H1 (cell line): Measurements from ENCODE around the gene P2RY13. TPM values are rescaled to one million over a fixed set of nuclear protein-coding genes. Genes with fewer than 3 reads are reported as not detected.
A peak's percentile ranks its signal among the peaks of the same experiment; 100 is the strongest.

Source experiments
- CTCF ChIA-PET: fragments of 300-600 bp; sonication (Branson Sonifier 250); formaldehyde crosslinking; loops from one replicate; lab custom pipeline; 2021; ENCODE audit not compliant: partially characterized antibody; lab: Charles Lee
- POLR2A ChIA-PET: fragments of 300-600 bp; sonication (Branson Sonifier 250); formaldehyde crosslinking; loops from one replicate; lab custom pipeline; 2021; ENCODE audit warnings: inconsistent platforms; ENCODE audit not compliant: partially characterized antibody; lab: Charles Lee
- DNase-seq, 2 experiments: peaks; one replicate each; pipeline versions ENCODE4 v3.0.0 to v3.0.0-alpha.2; 2010 to 2022; ENCODE audit warnings: low spot score in 2 of 2, low read depth in 1 of 2, mixed read lengths in 1 of 2
- FAIRE-seq: peaks from 2 replicates; lab custom pipeline; 2011; peaks lifted over from hg19 to GRCh38; lab: Jason Lieb, UNC
- H2AFZ ChIP-seq: 2 replicates; pipeline ENCODE4 v1.8.1; 2012; ENCODE audit warnings: low read length, inconsistent platforms
- H2AK5ac ChIP-seq: 2 replicates; pipeline ENCODE4 v1.6.1; 2013; ENCODE audit warnings: low read depth, low read length
- H2BK120ac ChIP-seq: replicated peaks from 2 replicates; pipeline ENCODE3; 2013; ENCODE audit warnings: low read depth, low read length, inconsistent platforms
- H2BK12ac ChIP-seq: 2 replicates; pipeline ENCODE4 v1.6.1; 2013; ENCODE audit warnings: low read depth, low read length
- H2BK15ac ChIP-seq: 2 replicates; pipeline ENCODE4 v1.6.1; 2013; ENCODE audit warnings: low read length
- H2BK20ac ChIP-seq: 2 replicates; pipeline ENCODE4 v1.6.1; 2013; ENCODE audit warnings: low read length
- H2BK5ac ChIP-seq: 2 replicates; pipeline ENCODE4 v1.6.1; 2013; ENCODE audit warnings: low read depth, low read length
- H3K14ac ChIP-seq: 2 replicates; pipeline ENCODE4 v1.6.1; 2013; ENCODE audit warnings: inconsistent platforms; ENCODE audit not compliant: insufficient read length
- H3K18ac ChIP-seq: 2 replicates; pipeline ENCODE4 v1.6.1; 2013; ENCODE audit warnings: low read length; ENCODE audit errors: extremely low read depth
- H3K23ac ChIP-seq: 2 replicates; pipeline ENCODE4 v1.6.1; 2013; ENCODE audit warnings: inconsistent platforms; ENCODE audit not compliant: insufficient read length
- H3K23me2 ChIP-seq: 2 replicates; pipeline ENCODE4 v1.6.1; 2013; ENCODE audit warnings: low read depth, low read length
- H3K27ac ChIP-seq: 2 replicates; pipeline ENCODE4 v1.6.1; 2011; ENCODE audit warnings: low read depth, low read length, inconsistent platforms
- H3K27me3 ChIP-seq, 4 experiments: replicated peaks in 1 of 4; 1 replicate in 1 of 4; 2 replicates in 3 of 4; pipeline versions ENCODE4 v1.6.1 to v1.8.1; 2011 to 2013; ENCODE audit warnings: low read length in 3 of 4, mild to moderate bottlenecking in 3 of 4, inconsistent platforms in 2 of 4, mixed read lengths in 2 of 4, moderate library complexity in 1 of 4; ENCODE audit not compliant: control insufficient read depth in 3 of 4, insufficient read depth in 3 of 4; ENCODE audit errors: extremely low read depth in 1 of 4
- H3K36me3 ChIP-seq, 4 experiments: 2 replicates each; pipeline versions ENCODE4 v1.6.1 to v1.8.1; 2011 to 2013; ENCODE audit warnings: mild to moderate bottlenecking in 4 of 4, low read length in 3 of 4, moderate library complexity in 2 of 4, control low read depth in 1 of 4, inconsistent platforms in 1 of 4; ENCODE audit not compliant: insufficient read depth in 4 of 4, control insufficient read depth in 2 of 4
- H3K4ac ChIP-seq: replicated peaks from 2 replicates; pipeline ENCODE3; 2013; ENCODE audit warnings: low read length, low read depth, mixed read lengths, inconsistent platforms; ENCODE audit not compliant: insufficient read length
- H3K4me1 ChIP-seq, 4 experiments: replicated peaks in 1 of 4; 1 replicate in 1 of 4; 2 replicates in 3 of 4; pipeline versions ENCODE4 v1.6.1 to v1.8.1; 2011 to 2013; ENCODE audit warnings: low read length in 3 of 4, inconsistent platforms in 2 of 4, mixed read lengths in 1 of 4; ENCODE audit not compliant: insufficient read depth in 4 of 4, control insufficient read depth in 3 of 4
- H3K4me2 ChIP-seq, 2 experiments: 2 replicates each; pipeline versions ENCODE4 v1.6.1 to v1.8.1; 2011 to 2013; ENCODE audit warnings: low read depth in 2 of 2, low read length in 2 of 2, control low read depth in 1 of 2, inconsistent platforms in 1 of 2, mild to moderate bottlenecking in 1 of 2; ENCODE audit not compliant: insufficient read depth in 1 of 2
- H3K4me3 ChIP-seq, 4 experiments: fragments of 200-600, 300-600 bp in 1 of 4; sonication (generic), shearing (Covaris generic), sonication (Bioruptor Twin) in 1 of 4; 2 replicates each; pipeline versions ENCODE4 v1.5.1 to v1.8.1; 2011 to 2016; ENCODE audit warnings: low read length in 4 of 4, low read depth in 3 of 4, control low read depth in 2 of 4, inconsistent platforms in 2 of 4, mild to moderate bottlenecking in 2 of 4, mixed read lengths in 1 of 4, moderate library complexity in 1 of 4; ENCODE audit not compliant: insufficient read depth in 2 of 4; ENCODE audit errors: extremely low read depth in 1 of 4
- H3K56ac ChIP-seq: replicated peaks from 2 replicates; pipeline ENCODE3; 2013; ENCODE audit warnings: low read depth, mild to moderate bottlenecking, mixed read lengths, low read length, inconsistent platforms; ENCODE audit not compliant: insufficient read length
- H3K79me1 ChIP-seq: 2 replicates; pipeline ENCODE4 v1.6.1; 2013; ENCODE audit warnings: low read depth, low read length, control low read depth
- H3K79me2 ChIP-seq, 2 experiments: 2 replicates each; pipeline versions ENCODE4 v1.6.1 to v1.8.1; 2012 to 2013; ENCODE audit warnings: low read length in 2 of 2, mild to moderate bottlenecking in 2 of 2, inconsistent platforms in 1 of 2; ENCODE audit not compliant: insufficient read depth in 2 of 2, control insufficient read depth in 1 of 2
- H3K9ac ChIP-seq, 4 experiments: replicated peaks in 1 of 4; 1 replicate in 1 of 4; 2 replicates in 3 of 4; pipeline versions ENCODE4 v1.6.1 to v1.8.1; 2011 to 2013; ENCODE audit warnings: low read depth in 3 of 4, low read length in 3 of 4, control low read depth in 2 of 4, mild to moderate bottlenecking in 2 of 4, moderate library complexity in 2 of 4, inconsistent platforms in 1 of 4; ENCODE audit errors: extremely low read depth in 1 of 4
- H3K9me3 ChIP-seq, 2 experiments: 2 replicates each; pipeline versions ENCODE4 v1.6.1 to v1.8.1; 2012 to 2013; ENCODE audit warnings: mild to moderate bottlenecking in 2 of 2, moderate library complexity in 2 of 2, control low read depth in 1 of 2, inconsistent platforms in 1 of 2, low read depth in 1 of 2, low read length in 1 of 2, mixed read lengths in 1 of 2; ENCODE audit not compliant: insufficient read depth in 2 of 2
- H4K20me1 ChIP-seq, 2 experiments: replicated peaks in 1 of 2; 2 replicates each; pipeline versions ENCODE3 to v1.8.1; 2011 to 2013; ENCODE audit warnings: inconsistent platforms in 2 of 2, low read length in 2 of 2, mild to moderate bottlenecking in 1 of 2; ENCODE audit not compliant: insufficient read depth in 2 of 2, control insufficient read depth in 1 of 2
- H4K5ac ChIP-seq: 2 replicates; pipeline ENCODE4 v1.6.1; 2013; ENCODE audit warnings: low read length, low read depth, mixed read lengths, inconsistent platforms; ENCODE audit not compliant: insufficient read length
- H4K8ac ChIP-seq: 2 replicates; pipeline ENCODE4 v1.8.0; 2013; ENCODE audit warnings: mild to moderate bottlenecking, moderate library complexity, low read length, inconsistent platforms; ENCODE audit not compliant: insufficient read depth; ENCODE audit errors: extremely low read depth
- H4K91ac ChIP-seq: replicated peaks from 2 replicates; pipeline ENCODE3; 2013; ENCODE audit warnings: low read length, mixed read lengths, inconsistent platforms; ENCODE audit not compliant: insufficient read length
- WGBS, 2 experiments: shearing (Covaris generic) in 1 of 2; methylation state at CpG; one replicate each; pipeline versions ENCODE4 v1.1.6 to v1.1.7; 2013 to 2015; ENCODE audit warnings: low lambda C conversion rate in 2 of 2, mixed read lengths in 2 of 2, inconsistent platforms in 1 of 2, low coverage in 1 of 2, missing lambda C conversion rate in 1 of 2; ENCODE audit not compliant: insufficient replicate concordance in 2 of 2, insufficient coverage in 1 of 2, insufficient read length in 1 of 2; ENCODE audit errors: extremely low coverage in 1 of 2, missing lambda C conversion rate in 1 of 2; 5-methylcytosine and 5-hydroxymethylcytosine counted together
- polyA plus RNA-seq, 7 experiments: library from polyadenylated mRNA; depleted of rRNA in 3 of 7; stranded (reverse) in 5 of 7; unstranded in 2 of 7; fragments of >200 nt in 5 of 7; fragments of 200-250 nt in 2 of 7; gene quantifications; 1 replicate in 5 of 7; 2 replicates in 1 of 7; 4 replicates in 1 of 7; pipeline versions ENCODE4 v1.2.1 to v1.2.3, GENCODE V29; 2011 to 2013; ENCODE audit warnings: missing spikeins in 2 of 7, mixed read lengths in 2 of 7
- total RNA-seq: library from RNA; stranded (reverse); fragmentation: NEBNext Ultra II Directional; extraction: Animal tissue kit (Norgen Biotek cat#: 25700); gene quantifications from 2 replicates; pipeline ENCODE4 v1.2.1, GENCODE V29; 2021
- TF ChIP-seq, protein P1 (sequence below), 3 experiments: IDR thresholded peaks; 1 replicate in 2 of 3; 2 replicates in 1 of 3; pipeline versions ENCODE4 v1.5.1 to v1.6.1; 2011; ENCODE audit warnings: low read length in 3 of 3, mild to moderate bottlenecking in 3 of 3, inconsistent platforms in 2 of 3, low read depth in 1 of 3, moderate library complexity in 1 of 3; ENCODE audit not compliant: insufficient read depth in 1 of 3; ENCODE audit errors: control extremely low read depth in 1 of 3

Gene P2RY13
- total and polyA plus RNA-seq, 2 of the 8 experiments (the other 6 are each of a cell fraction or from before 2014, with no cell fraction given): not detected

DNA sequence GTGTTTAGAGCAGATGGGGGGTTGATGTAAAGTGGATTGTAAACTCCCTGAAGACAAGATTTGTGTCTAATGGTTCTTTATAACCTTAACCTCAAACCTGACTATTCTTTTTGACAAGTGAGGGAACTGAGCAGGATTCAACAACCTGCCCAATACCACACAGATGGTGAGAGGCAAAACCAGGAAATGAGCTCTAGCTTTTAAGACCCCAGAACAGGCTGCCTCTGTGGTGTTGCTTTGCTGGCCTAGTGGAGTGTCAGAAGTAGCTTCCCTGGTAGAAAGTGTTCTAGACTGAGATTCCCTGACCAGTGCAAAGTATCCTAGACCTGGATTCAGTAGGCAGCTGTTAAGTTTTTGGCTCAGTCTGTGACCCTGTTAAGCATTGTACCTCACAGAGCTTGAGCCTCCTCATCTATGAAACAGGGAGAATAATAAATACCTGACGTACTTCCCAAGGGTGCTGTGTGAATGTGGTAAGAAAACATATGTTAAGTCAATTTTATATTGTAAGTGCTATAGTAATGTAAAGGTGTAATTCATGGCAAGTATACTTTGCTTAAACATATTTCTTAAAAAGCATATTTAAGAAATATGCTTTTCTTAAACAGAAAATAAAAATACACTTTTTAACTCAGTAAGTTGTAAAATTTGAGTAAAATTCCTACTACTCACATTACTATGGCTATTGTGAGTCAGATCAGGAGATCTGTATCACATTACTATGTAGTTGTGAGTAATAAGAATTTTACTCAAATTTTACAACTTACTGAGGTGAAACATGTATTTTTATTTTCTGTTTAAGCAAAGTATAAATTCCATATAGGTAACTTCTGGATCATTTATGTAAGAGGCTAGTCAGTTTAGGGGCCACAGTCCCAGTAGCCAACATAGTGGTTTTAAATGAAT lies 21.5 kb downstream of the P2RY13 start:
- no peaks in the 10 kb centered on the region for H3K36me3 ChIP-seq
- no peak overlapping the region for H3K56ac ChIP-seq
- peaks cover 0 to under 1% of the 10 kb centered on the region in 2 experiments for H4K20me1 ChIP-seq
- POLR2A ChIA-PET: no interaction called here
- TF ChIP-seq, protein P1, sequence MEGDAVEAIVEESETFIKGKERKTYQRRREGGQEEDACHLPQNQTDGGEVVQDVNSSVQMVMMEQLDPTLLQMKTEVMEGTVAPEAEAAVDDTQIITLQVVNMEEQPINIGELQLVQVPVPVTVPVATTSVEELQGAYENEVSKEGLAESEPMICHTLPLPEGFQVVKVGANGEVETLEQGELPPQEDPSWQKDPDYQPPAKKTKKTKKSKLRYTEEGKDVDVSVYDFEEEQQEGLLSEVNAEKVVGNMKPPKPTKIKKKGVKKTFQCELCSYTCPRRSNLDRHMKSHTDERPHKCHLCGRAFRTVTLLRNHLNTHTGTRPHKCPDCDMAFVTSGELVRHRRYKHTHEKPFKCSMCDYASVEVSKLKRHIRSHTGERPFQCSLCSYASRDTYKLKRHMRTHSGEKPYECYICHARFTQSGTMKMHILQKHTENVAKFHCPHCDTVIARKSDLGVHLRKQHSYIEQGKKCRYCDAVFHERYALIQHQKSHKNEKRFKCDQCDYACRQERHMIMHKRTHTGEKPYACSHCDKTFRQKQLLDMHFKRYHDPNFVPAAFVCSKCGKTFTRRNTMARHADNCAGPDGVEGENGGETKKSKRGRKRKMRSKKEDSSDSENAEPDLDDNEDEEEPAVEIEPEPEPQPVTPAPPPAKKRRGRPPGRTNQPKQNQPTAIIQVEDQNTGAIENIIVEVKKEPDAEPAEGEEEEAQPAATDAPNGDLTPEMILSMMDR (IDR thresholded peaks at IDR 0.05; ENCODE audit: control extremely low read depth in 1 of 3, insufficient read depth in 1 of 3, low read depth in 1 of 3, low read length in 3 of 3): no peak
- TF ChIP-seq, all 59 proteins: peak for 0
- H3K9ac ChIP-seq: no peak overlapping the region
- H2BK12ac ChIP-seq: peak overlapping the region; percentile 1; the same call in 1 of the 2 replicates
- H2BK120ac ChIP-seq: no peak overlapping the region
- H4K8ac ChIP-seq: no peak overlapping the region
- no peak overlapping the region; a peak in 1 of 8 replicates for H3K4me3 ChIP-seq
- H3K9me3 ChIP-seq: no peaks in the 10 kb centered on the region
- peaks cover 7 to 29% (median 18%) of the 10 kb centered on the region in 4 experiments for H3K4me1 ChIP-seq
- no peaks in the 10 kb centered on the region for H3K79me1 ChIP-seq
- H2BK20ac ChIP-seq: no peak overlapping the region
- no peak overlapping the region for H3K4me2 ChIP-seq
- H2AFZ ChIP-seq: no peak overlapping the region
- H3K23me2 ChIP-seq: no peaks in the 10 kb centered on the region
- no peak overlapping the region for H3K14ac ChIP-seq
- H2BK5ac ChIP-seq: no peak overlapping the region
- no peaks in the 10 kb centered on the region for H3K79me2 ChIP-seq
- H4K91ac ChIP-seq: no peak overlapping the region
- FAIRE-seq (no peak), DNase-seq (no peak)
- no peak overlapping the region for H3K18ac ChIP-seq
- no peak overlapping the region for H3K4ac ChIP-seq
- 0 out of 7 replicates have a peak, but pooled peaks cover 0 to 3% (median 0%) of the 10 kb centered on the region in 4 experiments for H3K27me3 ChIP-seq
- 79% methylated on average over 1 of the region's 1 CpG; no CpG with 5 or more reads in 1 of the 2 experiments for WGBS, 2 experiments
- no peak overlapping the region for H3K27ac ChIP-seq
- H3K23ac ChIP-seq: no peak overlapping the region
- CTCF ChIA-PET: interaction anchor here (0.7 to 1.5 kb wide), 8 partner anchors 9 to 505 kb away, joined by 3 to 5 read pairs (median 3); partner anchors contain the start of gene GPR87
- no peak overlapping the region for H2BK15ac ChIP-seq
- no peak overlapping the region; the same call in 1 of the 2 replicates for H2AK5ac ChIP-seq
- H4K5ac ChIP-seq: no peak overlapping the region
